ENCODE data around the gene HOXB2.

Gene HOXB2

DNA sequence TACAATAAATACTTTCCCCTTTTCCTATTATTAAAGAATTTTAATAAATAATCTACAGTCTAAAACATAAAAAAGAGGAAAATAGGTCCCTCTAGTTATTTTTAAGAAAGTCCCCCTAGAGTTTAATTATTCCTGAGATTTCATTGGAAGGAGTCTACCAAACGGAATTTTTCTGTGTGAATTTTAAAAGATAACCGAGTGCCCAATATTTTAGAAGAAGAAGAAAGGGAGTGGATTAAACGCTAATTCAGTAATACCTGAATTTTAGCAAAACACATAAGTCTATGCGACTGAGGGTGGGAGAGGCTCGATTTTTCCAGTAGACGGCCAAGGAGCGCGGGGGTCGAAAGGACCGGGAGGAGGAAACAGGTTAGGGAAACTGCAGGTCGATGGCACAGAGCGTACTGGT lies 2.2 kb downstream of the HOXB2 start:
- Histone ChIP-seq H3K4ac (ENCODE audit: low read depth, low read length) (no peak overlapping the region), H3K36me3 (ENCODE audit: control insufficient read depth, insufficient read depth, low read length) (no peaks in the 10 kb centered on the region), H2BK15ac (replicated peaks; ENCODE audit: low read depth) (no peak overlapping the region), H3K23ac (ENCODE audit: low read length) (no peak overlapping the region), H3K9ac (ENCODE audit: low read length) (peak overlapping the region; percentile 36), H3K4me2 (ENCODE audit: low read length) (peak overlapping the region; percentile 36), H3K4me3 (ENCODE audit: low read length) (no peak overlapping the region), H3K79me1 (ENCODE audit: low read length) (no peaks in the 10 kb centered on the region), H2BK120ac (ENCODE audit: low read depth, low read length) (no peak overlapping the region), H3K79me2 (ENCODE audit: control insufficient read depth, insufficient read depth, low read length) (no peaks in the 10 kb centered on the region), H4K8ac (ENCODE audit: low read depth, low read length) (no peak overlapping the region), H3K27ac (ENCODE audit: low read depth, low read length) (no peak overlapping the region), H4K5ac (ENCODE audit: low read length) (no peak overlapping the region), H2BK5ac (ENCODE audit: low read length) (no peak overlapping the region), H2AK5ac (ENCODE audit: low read length) (no peak overlapping the region), H3K18ac (ENCODE audit: low read length) (no peak overlapping the region), H3K4me1 (ENCODE audit: control insufficient read depth, low read depth, low read length) (peaks cover 6% of the 10 kb centered on the region), H3K27me3 (ENCODE audit: insufficient read depth, low read length, poor library complexity) (peaks cover 63% of the 10 kb centered on the region), H3K56ac (ENCODE audit: low read length) (peak overlapping the region; percentile 56)
- no peak for DNase-seq
- no CpG with 5 or more reads among the region's 12 CpGs for WGBS (ENCODE audit: extremely low coverage, insufficient coverage, low lambda C conversion rate)

DNA sequence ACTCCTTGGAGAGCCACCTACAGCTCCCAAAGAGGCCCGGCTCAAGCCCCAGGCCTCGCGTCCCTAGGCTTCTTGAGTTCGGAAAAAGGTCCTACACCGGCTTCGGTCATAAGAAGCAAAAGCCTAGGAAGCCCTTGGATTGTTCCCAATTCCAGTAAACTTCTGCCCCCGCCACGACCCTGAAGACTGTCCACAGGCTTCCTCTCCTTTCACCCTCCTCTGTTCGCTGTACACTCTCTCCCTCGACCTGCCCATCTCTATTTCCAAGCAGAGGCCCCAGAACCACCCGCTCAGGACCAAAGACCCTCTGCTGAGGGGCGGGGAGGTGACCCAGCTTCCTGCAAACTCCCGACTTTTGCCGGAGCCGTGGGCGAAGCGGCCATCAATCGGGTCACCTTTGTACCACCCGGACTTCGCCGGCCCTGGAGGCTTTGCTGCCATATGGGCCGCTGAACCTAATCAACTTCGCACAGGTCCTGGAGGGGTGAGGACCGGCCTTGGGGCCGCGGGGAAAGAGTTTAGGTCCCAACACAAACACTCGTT lies 2.7 kb downstream of the HOXB2 start:
- Histone ChIP-seq H3K9ac (ENCODE audit: low read length) (no peak overlapping the region), H3K27ac (ENCODE audit: low read depth, low read length) (no peak overlapping the region), H3K23ac (ENCODE audit: low read length) (no peak overlapping the region), H3K4me3 (ENCODE audit: low read length) (no peak overlapping the region), H3K27me3 (ENCODE audit: insufficient read depth, low read length, poor library complexity) (peaks cover 58% of the 10 kb centered on the region), H4K5ac (ENCODE audit: low read length) (no peak overlapping the region), H2BK5ac (ENCODE audit: low read length) (no peak overlapping the region), H2AK5ac (ENCODE audit: low read length) (no peak overlapping the region), H3K4ac (ENCODE audit: low read depth, low read length) (no peak overlapping the region), H3K36me3 (ENCODE audit: control insufficient read depth, insufficient read depth, low read length) (no peaks in the 10 kb centered on the region), H2BK120ac (ENCODE audit: low read depth, low read length) (no peak overlapping the region), H3K18ac (ENCODE audit: low read length) (no peak overlapping the region), H3K79me1 (ENCODE audit: low read length) (no peaks in the 10 kb centered on the region), H2BK15ac (replicated peaks; ENCODE audit: low read depth) (no peak overlapping the region), H3K4me2 (ENCODE audit: low read length) (peak overlapping the region; percentile 59), H3K56ac (ENCODE audit: low read length) (peak overlapping the region; percentile 74), H4K8ac (ENCODE audit: low read depth, low read length) (no peak overlapping the region), H3K4me1 (ENCODE audit: control insufficient read depth, low read depth, low read length) (peaks cover 3% of the 10 kb centered on the region), H3K79me2 (ENCODE audit: control insufficient read depth, insufficient read depth, low read length) (no peaks in the 10 kb centered on the region)
- WGBS (ENCODE audit: extremely low coverage, insufficient coverage, low lambda C conversion rate) = no CpG with 5 or more reads among the region's 27 CpGs
- no peak for DNase-seq

DNA sequence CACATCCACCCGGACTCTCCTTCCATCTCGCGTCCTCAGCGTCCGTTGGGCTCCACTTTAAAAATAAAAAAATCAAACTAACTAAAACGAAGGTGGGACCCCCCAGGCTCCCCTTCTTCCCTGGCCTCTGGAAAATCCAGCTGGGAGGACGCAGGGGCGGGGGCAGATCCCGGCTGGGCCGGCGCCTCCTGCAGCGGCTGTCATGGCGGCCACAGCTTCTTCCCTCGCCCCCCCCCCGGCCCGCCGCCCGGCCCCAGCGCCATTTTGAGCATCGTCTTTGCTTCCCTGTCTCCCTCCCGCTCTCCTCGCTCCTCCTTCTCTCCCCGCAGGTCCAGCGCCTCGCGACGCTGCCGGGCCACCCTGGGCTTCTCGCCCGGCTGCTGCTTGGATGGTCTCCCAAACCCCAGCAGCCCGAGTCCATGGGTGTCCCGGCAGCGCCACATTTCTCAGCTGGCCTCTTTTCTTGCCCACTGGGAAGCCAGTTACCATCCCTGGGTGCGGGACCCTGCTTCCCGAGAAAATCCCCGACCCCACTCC lies 3.3 kb downstream of the HOXB2 start:
- no peaks in the 10 kb centered on the region for H3K79me2 ChIP-seq (ENCODE audit: control insufficient read depth, insufficient read depth, low read length)

DNA sequence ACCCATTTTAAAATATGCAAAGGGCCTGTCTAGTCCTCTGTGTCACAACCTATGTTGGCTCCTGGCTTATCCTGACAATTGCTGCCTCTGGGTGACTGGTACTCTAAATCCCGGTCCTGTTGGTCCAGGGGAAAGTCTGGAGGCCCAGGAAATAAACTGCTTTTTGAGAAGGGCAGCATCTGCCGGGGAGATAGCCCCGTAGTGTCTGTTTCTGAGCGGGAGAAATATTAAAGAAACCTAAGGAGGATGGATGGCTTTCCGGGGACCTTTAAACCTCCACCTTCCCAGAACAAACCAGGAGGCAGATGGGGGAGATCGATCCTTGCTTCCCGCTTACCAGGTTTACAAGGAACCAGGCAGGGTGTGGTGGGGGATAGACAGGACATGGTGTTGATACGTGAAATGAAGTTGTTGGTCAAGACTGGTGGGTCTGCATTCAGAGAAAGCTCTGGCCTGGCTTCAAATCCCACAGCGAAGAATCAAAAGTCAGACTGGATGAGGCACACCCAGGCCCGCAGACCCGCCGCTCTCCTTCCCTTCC lies 3.8 kb downstream of the HOXB2 start:
- no peak for DNase-seq
- no peak overlapping the region for H2BK5ac ChIP-seq (ENCODE audit: low read length)
- H3K56ac ChIP-seq (ENCODE audit: low read length) = peak overlapping the region; percentile 34
- H3K27me3 ChIP-seq (ENCODE audit: insufficient read depth, low read length, poor library complexity) = peaks cover 51% of the 10 kb centered on the region
- H4K5ac ChIP-seq (ENCODE audit: low read length) = no peak overlapping the region
- H3K4me1 ChIP-seq (ENCODE audit: control insufficient read depth, low read depth, low read length) = no peaks in the 10 kb centered on the region
- peak overlapping the region; percentile 46 for H3K4me2 ChIP-seq (ENCODE audit: low read length)
- no peaks in the 10 kb centered on the region for H3K79me1 ChIP-seq (ENCODE audit: low read length)
- no peak overlapping the region for H3K23ac ChIP-seq (ENCODE audit: low read length)
- no peak overlapping the region for H3K27ac ChIP-seq (ENCODE audit: low read depth, low read length)
- no peaks in the 10 kb centered on the region for H3K79me2 ChIP-seq (ENCODE audit: control insufficient read depth, insufficient read depth, low read length)
- no peak overlapping the region for H3K18ac ChIP-seq (ENCODE audit: low read length)
- H3K9ac ChIP-seq (ENCODE audit: low read length) = peak overlapping the region; percentile 32
- no peak overlapping the region for H2BK120ac ChIP-seq (ENCODE audit: low read depth, low read length)
- H3K4ac ChIP-seq (ENCODE audit: low read depth, low read length) = no peak overlapping the region
- H2BK15ac ChIP-seq (replicated peaks; ENCODE audit: low read depth) = no peak overlapping the region
- no peaks in the 10 kb centered on the region for H3K36me3 ChIP-seq (ENCODE audit: control insufficient read depth, insufficient read depth, low read length)
- no peak overlapping the region for H2AK5ac ChIP-seq (ENCODE audit: low read length)
- H3K4me3 ChIP-seq (ENCODE audit: low read length) = no peak overlapping the region
- no peak overlapping the region for H4K8ac ChIP-seq (ENCODE audit: low read depth, low read length)
- no CpG with 5 or more reads among the region's 12 CpGs for WGBS (ENCODE audit: extremely low coverage, insufficient coverage, low lambda C conversion rate)

More for the DNA sequence above, 3.3 kb downstream of the HOXB2 start:
- Histone ChIP-seq H2BK120ac (ENCODE audit: low read depth, low read length) (no peak overlapping the region), H3K4me1 (ENCODE audit: control insufficient read depth, low read depth, low read length) (peaks cover 1% of the 10 kb centered on the region), H2BK5ac (ENCODE audit: low read length) (no peak overlapping the region), H2BK15ac (replicated peaks; ENCODE audit: low read depth) (no peak overlapping the region), H3K4ac (ENCODE audit: low read depth, low read length) (no peak overlapping the region), H3K18ac (ENCODE audit: low read length) (no peak overlapping the region), H3K36me3 (ENCODE audit: control insufficient read depth, insufficient read depth, low read length) (no peaks in the 10 kb centered on the region), H3K56ac (ENCODE audit: low read length) (peak overlapping the region; percentile 74), H3K79me1 (ENCODE audit: low read length) (no peaks in the 10 kb centered on the region), H3K4me2 (ENCODE audit: low read length) (peak overlapping the region; percentile 59), H3K23ac (ENCODE audit: low read length) (no peak overlapping the region), H4K8ac (ENCODE audit: low read depth, low read length) (no peak overlapping the region), H2AK5ac (ENCODE audit: low read length) (no peak overlapping the region), H4K5ac (ENCODE audit: low read length) (no peak overlapping the region), H3K27ac (ENCODE audit: low read depth, low read length) (no peak overlapping the region), H3K9ac (ENCODE audit: low read length) (peak overlapping the region; percentile 40), H3K27me3 (ENCODE audit: insufficient read depth, low read length, poor library complexity) (peaks cover 53% of the 10 kb centered on the region), H3K4me3 (ENCODE audit: low read length) (peak overlapping the region; percentile 8)
- DNase-seq = no peak
- no CpG with 5 or more reads among the region's 36 CpGs for WGBS (ENCODE audit: extremely low coverage, insufficient coverage, low lambda C conversion rate)

- H3K4me3 ChIP-seq (ENCODE audit: low read length) = no peak overlapping the region
- no peaks in the 10 kb centered on the region for H3K79me2 ChIP-seq (ENCODE audit: control insufficient read depth, insufficient read depth, low read length)
- H3K56ac ChIP-seq (ENCODE audit: low read length) = no peak overlapping the region
- H2BK15ac ChIP-seq (replicated peaks; ENCODE audit: low read depth) = no peak overlapping the region
- no peak overlapping the region for H3K4ac ChIP-seq (ENCODE audit: low read depth, low read length)
- H4K5ac ChIP-seq (ENCODE audit: low read length) = no peak overlapping the region
- no CpG with 5 or more reads among the region's 1 CpG for WGBS (ENCODE audit: extremely low coverage, insufficient coverage, low lambda C conversion rate)
- no peak overlapping the region for H2AK5ac ChIP-seq (ENCODE audit: low read length)
- no peak overlapping the region for H3K9ac ChIP-seq (ENCODE audit: low read length)
- DNase-seq = no peak
- no peak overlapping the region for H4K8ac ChIP-seq (ENCODE audit: low read depth, low read length)
- H3K23ac ChIP-seq (ENCODE audit: low read length) = no peak overlapping the region
- H2BK120ac ChIP-seq (ENCODE audit: low read depth, low read length) = no peak overlapping the region
- H3K18ac ChIP-seq (ENCODE audit: low read length) = no peak overlapping the region
- H3K27ac ChIP-seq (ENCODE audit: low read depth, low read length) = no peak overlapping the region
- no peak overlapping the region for H2BK5ac ChIP-seq (ENCODE audit: low read length)
- no peak overlapping the region for H3K4me2 ChIP-seq (ENCODE audit: low read length)
- peaks cover 43% of the 10 kb centered on the region for H3K27me3 ChIP-seq (ENCODE audit: insufficient read depth, low read length, poor library complexity)
- no peaks in the 10 kb centered on the region for H3K36me3 ChIP-seq (ENCODE audit: control insufficient read depth, insufficient read depth, low read length)
- H3K4me1 ChIP-seq (ENCODE audit: control insufficient read depth, low read depth, low read length) = no peaks in the 10 kb centered on the region
- no peaks in the 10 kb centered on the region for H3K79me1 ChIP-seq (ENCODE audit: low read length)
Measured at GRCh38 chr17:48540213-48540612, 4.7 kb downstream of the HOXB2 start.

DNA sequence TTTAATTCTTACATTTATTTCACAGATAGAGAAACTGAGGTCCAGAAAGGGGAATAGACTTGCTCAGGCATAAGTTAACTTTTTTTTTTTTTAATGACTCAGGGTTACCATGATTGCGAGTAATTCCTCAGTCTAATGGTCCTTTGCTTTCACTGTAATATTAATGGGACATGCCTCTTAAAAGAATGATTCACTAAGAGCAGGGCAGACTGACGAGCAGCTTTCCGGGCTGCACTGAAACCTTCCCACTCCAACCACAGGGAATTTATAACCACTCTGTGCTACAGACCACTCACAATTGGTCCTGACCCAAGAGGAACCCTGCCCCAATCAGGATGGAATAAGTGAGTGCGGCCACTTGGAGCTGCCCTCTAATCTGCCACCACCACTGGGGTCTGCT lies 5.7 kb downstream of the HOXB2 start:
- Histone ChIP-seq H3K18ac (ENCODE audit: low read length) (no peak overlapping the region), H3K79me1 (ENCODE audit: low read length) (no peaks in the 10 kb centered on the region), H3K4me3 (ENCODE audit: low read length) (no peak overlapping the region), H2AK5ac (ENCODE audit: low read length) (no peak overlapping the region), H2BK5ac (ENCODE audit: low read length) (no peak overlapping the region), H3K27me3 (ENCODE audit: insufficient read depth, low read length, poor library complexity) (peaks cover 39% of the 10 kb centered on the region), H4K5ac (ENCODE audit: low read length) (no peak overlapping the region), H3K4ac (ENCODE audit: low read depth, low read length) (no peak overlapping the region), H3K79me2 (ENCODE audit: control insufficient read depth, insufficient read depth, low read length) (no peaks in the 10 kb centered on the region), H3K4me2 (ENCODE audit: low read length) (no peak overlapping the region), H3K27ac (ENCODE audit: low read depth, low read length) (no peak overlapping the region), H4K8ac (ENCODE audit: low read depth, low read length) (no peak overlapping the region), H2BK15ac (replicated peaks; ENCODE audit: low read depth) (no peak overlapping the region), H3K36me3 (ENCODE audit: control insufficient read depth, insufficient read depth, low read length) (no peaks in the 10 kb centered on the region), H3K23ac (ENCODE audit: low read length) (no peak overlapping the region), H3K4me1 (ENCODE audit: control insufficient read depth, low read depth, low read length) (no peaks in the 10 kb centered on the region), H3K9ac (ENCODE audit: low read length) (no peak overlapping the region), H2BK120ac (ENCODE audit: low read depth, low read length) (no peak overlapping the region), H3K56ac (ENCODE audit: low read length) (no peak overlapping the region)
- no peak for DNase-seq
- no CpG with 5 or more reads among the region's 4 CpGs for WGBS (ENCODE audit: extremely low coverage, insufficient coverage, low lambda C conversion rate)
